Neural crest cell (in vitro differentiated cells): Measurements from ENCODE around the gene RETREG1. TPM values are rescaled to one million over a fixed set of nuclear protein-coding genes. Genes with fewer than 3 reads are reported as not detected.

Experiments used
- DNase-seq: peaks from one replicate; pipeline ENCODE4 v3.0.0; 2021; ENCODE audit warnings: low read depth, mixed read lengths, low spot score
- H3K27ac Mint-ChIP-seq: one replicate; pipeline ENCODE4 v1.8.0; 2021; ENCODE audit warnings: mild to moderate bottlenecking, mixed read lengths; ENCODE audit not compliant: unreplicated experiment
- H3K27me3 Mint-ChIP-seq: 2 replicates; pipeline ENCODE4 v1.8.0; 2021; ENCODE audit warnings: low read depth, mild to moderate bottlenecking, mixed read lengths
- H3K36me3 Mint-ChIP-seq: 2 replicates; pipeline ENCODE4 v1.8.0; 2021; ENCODE audit warnings: low read depth, mild to moderate bottlenecking, mixed read lengths
- H3K4me1 Mint-ChIP-seq: 2 replicates; pipeline ENCODE4 v1.8.0; 2021; ENCODE audit warnings: mixed read lengths
- H3K4me3 Mint-ChIP-seq: one replicate; pipeline ENCODE4 v1.8.0; 2021; ENCODE audit warnings: mild to moderate bottlenecking, mixed read lengths
- H3K9me3 Mint-ChIP-seq: 2 replicates; pipeline ENCODE4 v1.8.0; 2021; ENCODE audit warnings: mixed read lengths
- CTCF ChIP-seq: fragments of 200-600 bp; sonication (generic); conservative IDR thresholded peaks from 2 replicates; pipeline ENCODE4 v1.5.0; 2021; ENCODE audit warnings: antibody characterized with exemption, mild to moderate bottlenecking
- total RNA-seq: library from RNA; stranded (reverse); gene quantifications from 2 replicates; pipeline ENCODE4 v1.2.1, GENCODE V29; 2021

The RETREG1 gene
- total RNA-seq, 1 donor from 2014 or later: 6.2 TPM

- no peak for TF ChIP-seq CTCF
- H3K27me3 Mint-ChIP-seq: no peaks in the 10 kb centered on the region
Observed at GRCh38 chr5:16492398-16493140, 124.2 kb downstream of the RETREG1 start.

GRCh38 chr5:16490911-16491310, 125.9 kb downstream of the RETREG1 start:
- Mint-ChIP-seq H3K9me3 (peaks cover 6% of the 10 kb centered on the region), H3K4me1 (no peaks in the 10 kb centered on the region), H3K27ac (no peak overlapping the region), H3K27me3 (no peaks in the 10 kb centered on the region), H3K4me3 (no peak overlapping the region), H3K36me3 (peaks cover 7% of the 10 kb centered on the region)
- DNase-seq: no peak
- no peak for TF ChIP-seq CTCF

More at GRCh38 chr5:16492398-16493140, 124.2 kb downstream of the RETREG1 start:
- H3K4me3 Mint-ChIP-seq: no peak overlapping the region
- no peaks in the 10 kb centered on the region for H3K4me1 Mint-ChIP-seq
- no peak for DNase-seq
- H3K36me3 Mint-ChIP-seq: peaks cover 8% of the 10 kb centered on the region
- no peak overlapping the region for H3K27ac Mint-ChIP-seq
- H3K9me3 Mint-ChIP-seq: peaks cover 13% of the 10 kb centered on the region

- Mint-ChIP-seq H3K4me1 (no peaks in the 10 kb centered on the region), H3K36me3 (no peaks in the 10 kb centered on the region), H3K9me3 (no peaks in the 10 kb centered on the region), H3K4me3 (no peak overlapping the region), H3K27ac (no peak overlapping the region), H3K27me3 (no peaks in the 10 kb centered on the region)
- DNase-seq: no peak
- TF ChIP-seq CTCF: peak; percentile 81
Observed at GRCh38 chr5:16489322-16489791, 127.4 kb downstream of the RETREG1 start.

GRCh38 chr5:16487456-16487855, 129.3 kb downstream of the RETREG1 start:
- no peak overlapping the region for H3K4me3 Mint-ChIP-seq
- no peaks in the 10 kb centered on the region for H3K36me3 Mint-ChIP-seq
- no peak for TF ChIP-seq CTCF
- no peak overlapping the region for H3K27ac Mint-ChIP-seq
- no peaks in the 10 kb centered on the region for H3K27me3 Mint-ChIP-seq
- no peaks in the 10 kb centered on the region for H3K9me3 Mint-ChIP-seq
- no peaks in the 10 kb centered on the region for H3K4me1 Mint-ChIP-seq
- no peak for DNase-seq

- H3K4me1 Mint-ChIP-seq: no peaks in the 10 kb centered on the region
- H3K27me3 Mint-ChIP-seq: no peaks in the 10 kb centered on the region
- no peak overlapping the region for H3K27ac Mint-ChIP-seq
- no peak overlapping the region for H3K4me3 Mint-ChIP-seq
- no peaks in the 10 kb centered on the region for H3K36me3 Mint-ChIP-seq
- no peak for DNase-seq
- H3K9me3 Mint-ChIP-seq: no peaks in the 10 kb centered on the region
- no peak for TF ChIP-seq CTCF
Observed at GRCh38 chr5:16486711-16487111, 130.1 kb downstream of the RETREG1 start.
